ENCODE measurements around the gene EYA2.

EYA2 gene

GRCh38 chr20:47237715-47238114 lies 343.1 kb downstream of the EYA2 start:
- TF ChIP-seq CTCF (IDR thresholded peaks at IDR 0.05; ENCODE audit: low read depth, low read length), result no peak
- in situ Hi-C loops (cut with HindIII; ENCODE audit: low sequenced_read_pairs), result no loop called here
- H3K4me3 ChIP-seq (ENCODE audit: low read depth, low read length), result no peak overlapping the region
- DNase-seq (ENCODE audit: low read depth, low spot score), result no peak
